Choroid plexus epithelial cell (primary cell): ENCODE data around the gene STRC.
"Not testable (repeated sequence)": the region's sequence is repeated elsewhere in the genome, so short reads cannot be mapped to it uniquely, and the experiment has no call there.

ENCODE experiments used
- DNase-seq: peaks from one replicate; pipeline ENCODE4 v3.0.0-alpha.2; 2010; ENCODE audit warnings: low read depth
- H3K4me3 ChIP-seq: 2 replicates; pipeline ENCODE4 v1.5.1; 2011; ENCODE audit warnings: low read depth, mild to moderate bottlenecking, control low read depth, low read length, moderate library complexity
- CTCF ChIP-seq: conservative IDR thresholded peaks from 2 replicates; pipeline ENCODE4 v1.5.1; 2011; ENCODE audit warnings: low read depth, mild to moderate bottlenecking, control low read depth, inconsistent platforms, low read length, moderate library complexity

Gene STRC

GRCh38 chr15:43618700-43619099 is at the start of gene STRC:
TSS of gene STRC (minus strand) at chr15:43618800. CDS start at chr15:43618722, 78 bp downstream.
- not testable (repeated sequence) for DNase-seq, H3K4me3 ChIP-seq

DNA sequence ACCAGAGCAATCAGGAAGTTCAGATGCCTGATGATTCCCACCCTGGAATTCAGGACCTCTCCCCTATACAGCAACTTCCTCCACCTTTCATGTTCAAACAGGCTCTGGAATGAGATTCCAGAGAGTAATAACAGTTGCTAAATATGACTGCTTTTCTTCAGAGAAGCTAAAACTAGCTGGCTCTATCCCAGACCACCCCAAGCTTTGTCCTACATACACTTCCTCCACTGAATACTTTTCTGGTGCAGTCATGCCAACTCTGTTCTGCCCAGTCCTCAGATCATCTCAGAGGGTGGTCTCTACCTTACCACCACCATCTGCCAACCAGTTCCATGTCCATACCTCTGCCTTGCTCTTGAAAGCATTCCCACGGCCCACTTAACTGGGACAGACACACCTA is 47.6 kb upstream of the STRC start:
- not testable (repeated sequence) for H3K4me3 ChIP-seq, DNase-seq

- DNase-seq, H3K4me3 ChIP-seq: not testable (repeated sequence)
Observed at GRCh38 chr15:43663333-43663732, 44.7 kb upstream of the STRC start.

DNA sequence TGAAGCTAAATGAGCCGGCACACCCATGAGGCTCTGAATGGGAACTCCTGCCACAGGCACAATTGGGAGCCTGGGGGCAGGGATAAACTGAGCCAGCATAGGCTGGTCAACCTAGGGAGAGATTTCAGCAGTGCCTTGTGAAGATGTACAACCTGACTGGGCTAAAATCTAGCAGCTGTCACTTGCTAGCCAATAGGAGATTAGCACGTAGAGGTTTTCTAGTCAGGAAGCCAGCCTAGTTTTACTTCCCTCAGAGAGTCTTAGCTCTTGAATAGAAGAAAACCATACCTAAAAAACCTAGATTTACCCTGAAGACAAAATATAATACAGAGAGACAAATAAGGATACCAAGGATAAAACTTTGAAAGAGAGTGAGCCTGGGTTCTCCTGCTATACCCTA is 43.7 kb upstream of the STRC start:
- not testable (repeated sequence) for DNase-seq, H3K4me3 ChIP-seq

DNA sequence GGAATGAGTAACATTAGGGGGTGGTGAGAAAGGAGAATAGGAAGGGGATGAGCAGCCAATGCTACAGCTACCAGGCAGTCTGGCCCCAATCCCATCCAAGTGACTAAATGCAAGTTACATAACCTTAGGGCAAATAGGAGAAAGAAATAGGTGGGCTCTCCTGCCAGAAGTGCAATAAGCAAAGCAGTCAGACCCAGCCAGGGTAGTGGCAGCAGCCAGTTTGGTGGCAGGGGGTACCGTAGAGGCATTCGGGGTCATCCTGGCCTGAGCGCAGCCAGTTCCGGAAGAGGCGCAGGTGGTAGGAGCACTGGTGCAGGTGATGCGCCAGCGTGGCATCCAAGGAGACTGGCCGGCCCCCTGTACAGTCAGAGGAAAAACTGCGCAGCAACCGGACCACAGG is 41.1 kb upstream of the STRC start:
- H3K4me3 ChIP-seq, DNase-seq: not testable (repeated sequence)

GRCh38 chr15:43649430-43649926 is 30.9 kb upstream of the STRC start:
- DNase-seq, H3K4me3 ChIP-seq: not testable (repeated sequence)

DNA sequence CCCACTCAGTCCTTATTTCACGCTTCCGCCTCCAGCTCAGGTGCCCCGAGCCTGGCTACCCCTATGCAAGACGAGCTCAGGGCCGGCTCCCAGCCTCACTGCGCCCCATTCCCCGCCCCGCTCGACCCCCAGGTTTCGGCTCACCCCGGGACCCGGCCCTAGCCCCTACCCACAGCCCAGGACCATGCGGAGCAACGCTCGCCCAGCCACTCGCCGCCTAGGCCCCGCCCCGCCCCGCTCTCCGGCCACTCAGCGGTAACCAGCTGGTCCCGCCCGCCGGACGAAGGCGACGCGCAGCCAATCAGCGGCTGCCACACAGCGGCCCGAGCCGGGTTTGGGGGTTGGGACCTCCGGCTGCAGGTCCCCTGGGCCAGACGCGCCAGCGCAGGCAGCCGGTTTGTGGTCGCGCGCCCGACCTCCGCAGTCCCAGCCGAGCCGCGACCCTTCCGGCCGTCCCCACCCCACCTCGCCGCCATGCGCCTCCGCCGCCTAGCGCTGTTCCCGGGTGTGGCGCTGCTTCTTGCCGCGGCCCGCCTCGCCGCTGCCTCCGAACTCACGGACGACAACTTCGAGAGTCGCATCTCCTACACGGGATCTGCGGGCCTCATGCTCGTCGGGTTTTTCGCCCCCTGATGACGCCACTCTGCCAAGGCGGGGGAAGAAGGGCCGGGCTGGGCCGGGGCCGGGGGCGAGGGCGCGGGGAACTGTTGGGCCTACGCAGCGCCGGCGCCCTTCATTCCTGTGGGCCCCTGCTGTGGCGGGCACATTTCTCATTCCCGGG is 30.2 kb upstream of the STRC start, which contains the start of gene CATSPER2:
Gene CATSPER2 (minus strand): TSS at position 196 of the 781 bp plus-strand sequence. CDS start 783 bp downstream, outside the sequence.
- no peak within 1 kb of the TSS for H3K4me3 ChIP-seq
- TF ChIP-seq CTCF: no peak
- DNase-seq: no peak

- H3K4me3 ChIP-seq: not testable (repeated sequence)
Observed at GRCh38 chr15:43638464-43639204, 20.0 kb upstream of the STRC start.

DNA sequence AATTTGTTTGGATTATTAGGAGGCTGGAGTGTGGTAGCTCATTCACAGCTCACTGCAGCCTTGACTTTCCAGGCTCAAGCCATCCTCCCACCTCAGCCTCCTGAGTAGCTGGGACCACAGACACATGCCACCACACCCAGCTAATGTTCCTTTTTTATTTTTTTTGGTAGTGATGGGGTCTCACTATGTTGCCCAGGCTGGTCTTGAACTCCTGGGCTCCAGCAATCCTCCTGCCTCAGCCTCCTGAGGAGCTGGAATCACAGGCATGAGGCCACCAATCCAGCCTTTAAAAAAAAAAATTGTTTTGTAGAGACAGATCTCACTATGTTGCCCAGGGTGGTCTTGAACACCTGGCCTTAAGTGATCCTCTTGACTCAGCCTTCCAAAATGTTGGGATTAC is 8.3 kb upstream of the STRC start:
- not testable (repeated sequence) for H3K4me3 ChIP-seq, DNase-seq

More at GRCh38 chr15:43638464-43639204, 20.0 kb upstream of the STRC start:
- DNase-seq: not testable (repeated sequence)

GRCh38 chr15:43625106-43625505 is 6.5 kb upstream of the STRC start:
- no peak for TF ChIP-seq CTCF

DNA sequence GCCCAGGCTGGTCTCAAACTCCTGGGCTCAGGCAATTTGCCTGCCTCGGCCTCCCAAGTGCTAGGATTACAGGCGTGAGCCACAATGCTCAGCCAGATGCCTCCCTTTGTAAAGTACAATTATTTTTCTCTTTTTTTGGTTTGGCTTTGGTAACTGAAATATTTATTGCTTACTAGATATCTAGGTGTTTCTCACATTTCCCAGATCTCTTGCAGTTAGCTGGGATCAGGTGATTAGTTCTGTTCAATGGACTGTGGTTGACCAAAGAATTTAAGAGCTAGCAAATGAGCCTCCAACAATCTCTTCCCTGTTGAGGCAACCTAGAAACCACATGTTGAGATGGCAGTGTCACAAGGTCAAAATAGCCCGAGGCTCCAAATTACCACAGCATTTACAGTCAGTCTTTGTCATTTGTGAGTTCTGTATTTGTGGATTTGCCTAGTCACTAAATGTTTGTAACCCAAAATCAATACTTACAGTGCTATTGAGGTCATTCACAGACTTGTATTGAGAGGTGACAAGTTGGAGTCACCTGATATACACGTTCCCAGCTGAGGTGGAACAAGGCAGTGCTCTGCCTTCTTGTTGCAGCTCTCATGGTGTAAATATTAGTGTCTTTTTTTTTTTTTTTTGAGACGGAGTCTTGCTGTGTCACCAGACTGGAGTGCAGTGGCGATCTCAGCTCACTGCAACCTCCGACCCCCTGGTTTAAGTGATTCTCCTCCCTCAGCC is 3.6 kb upstream of the STRC start:
- not testable (repeated sequence) for H3K4me3 ChIP-seq, DNase-seq

More at GRCh38 chr15:43625106-43625505, 6.5 kb upstream of the STRC start:
- H3K4me3 ChIP-seq: no peak overlapping the region
- DNase-seq: peak; percentile 5

GRCh38 chr15:43617750-43618149 is 850 bp downstream of the STRC start:
- DNase-seq, H3K4me3 ChIP-seq: not testable (repeated sequence)

DNA sequence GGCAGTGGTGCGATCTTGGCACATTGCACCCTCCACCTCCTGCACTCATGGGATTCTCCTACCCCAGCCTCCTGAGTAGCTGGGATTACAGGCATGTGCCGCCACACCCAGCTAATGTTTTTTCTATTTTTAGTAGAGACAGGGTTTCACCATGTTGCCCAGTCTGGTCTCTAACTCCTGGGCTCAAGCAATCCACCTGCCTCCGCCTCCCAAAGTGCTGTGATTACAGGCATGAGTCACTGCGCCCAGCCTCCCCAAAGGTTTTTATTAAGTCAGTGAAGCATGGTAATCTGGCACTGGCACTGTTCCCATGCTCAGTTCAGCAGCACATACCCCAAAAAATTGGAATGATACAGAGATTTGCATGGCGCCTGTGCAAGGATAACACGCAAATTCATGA is 16.4 kb downstream of the STRC start:
- DNase-seq, H3K4me3 ChIP-seq: not testable (repeated sequence)

DNA sequence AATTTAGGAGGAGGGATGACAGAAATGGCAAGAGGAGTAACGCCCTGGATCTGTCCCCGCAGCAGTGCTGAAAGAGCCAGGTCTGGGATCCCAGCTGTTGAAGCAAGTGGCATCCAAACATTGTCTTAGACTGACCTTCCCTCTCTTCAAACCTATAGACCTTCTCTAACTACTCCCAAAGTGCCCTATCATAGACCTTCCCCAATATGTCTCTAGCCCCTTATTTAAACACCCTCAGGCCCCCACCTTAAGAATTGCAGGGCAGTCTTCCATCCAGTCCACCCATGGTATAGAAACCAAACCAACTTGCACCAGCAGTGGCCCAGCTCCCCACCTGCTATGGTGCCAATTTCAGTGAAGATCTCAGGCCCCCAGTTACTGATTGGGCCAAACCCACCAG is 18.4 kb downstream of the STRC start:
- DNase-seq, H3K4me3 ChIP-seq: not testable (repeated sequence)

- DNase-seq, H3K4me3 ChIP-seq: not testable (repeated sequence)
Observed at GRCh38 chr15:43599131-43599530, 19.5 kb downstream of the STRC start.
